ENCODE data around the gene LIMS1.

DNA sequence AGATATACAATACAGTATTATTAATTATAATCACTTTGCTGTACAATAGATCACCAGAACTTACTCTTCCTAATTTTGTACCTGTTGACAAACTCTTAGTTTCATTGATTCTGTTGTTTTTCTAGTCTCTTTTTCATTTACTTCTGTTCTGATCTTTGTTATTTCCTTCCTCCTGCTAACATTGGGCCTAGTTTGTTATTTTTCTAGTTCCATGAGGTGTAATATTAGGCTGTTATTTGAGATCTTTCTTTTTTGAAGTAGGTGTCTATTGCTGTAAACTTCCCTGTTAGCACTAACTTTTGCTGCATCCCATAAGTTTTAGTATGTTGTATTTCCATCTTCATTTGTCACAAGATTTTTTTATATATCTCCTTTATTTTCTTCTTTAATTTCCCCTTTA is 55.1 kb downstream of the LIMS1 start:
- no peak for TF ChIP-seq GATA2 (IDR thresholded peaks at IDR 0.05; ENCODE audit: low read depth, low read length)
- no peak for TF ChIP-seq GATA3 (IDR thresholded peaks at IDR 0.05; ENCODE audit: low read depth, low read length)
